CD4-positive, alpha-beta memory T cell (primary cell): Measurements from ENCODE around the gene DRC1. TPM values are rescaled to one million over a fixed set of nuclear protein-coding genes. Genes with fewer than 3 reads are reported as not detected.

Experiments
- CTCF ChIA-PET: fragments of 350-600 bp; sonication (Branson Sonifier 250); formaldehyde crosslinking; loops from one replicate; lab custom pipeline; 2021; ENCODE audit warnings: inconsistent platforms; ENCODE audit not compliant: partially characterized antibody; lab: Charles Lee
- POLR2A ChIA-PET: fragments of 350-600 bp; sonication (Branson Sonifier 250); formaldehyde crosslinking; loops from one replicate; lab custom pipeline; 2021; ENCODE audit not compliant: partially characterized antibody; lab: Charles Lee
- DNase-seq, 5 donors: peaks; one replicate each; pipeline versions ENCODE4 v3.0.0 to v3.0.0-alpha.2; 2020 to 2022; ENCODE audit warnings: mixed read lengths in 1 of 5
- H3K27ac ChIP-seq: one replicate; pipeline ENCODE4 v1.7.0; 2013; ENCODE audit warnings: low read depth, low read length
- H3K27me3 ChIP-seq: 2 replicates; pipeline ENCODE4 v1.7.0; 2013; ENCODE audit warnings: mild to moderate bottlenecking, low read length, moderate library complexity; ENCODE audit not compliant: insufficient read depth
- H3K36me3 ChIP-seq: 2 replicates; pipeline ENCODE4 v1.7.0; 2013; ENCODE audit warnings: mild to moderate bottlenecking, low read length, moderate library complexity; ENCODE audit not compliant: insufficient read depth
- H3K4me1 ChIP-seq: 2 replicates; pipeline ENCODE4 v1.7.0; 2013; ENCODE audit warnings: mild to moderate bottlenecking, low read length, moderate library complexity; ENCODE audit not compliant: insufficient read depth
- H3K4me3 ChIP-seq, 2 donors: one replicate each; pipeline ENCODE4 v1.7.0; 2013; ENCODE audit warnings: low read length in 2 of 2, mild to moderate bottlenecking in 1 of 2
- H3K9me3 ChIP-seq, 2 donors: one replicate each; pipeline ENCODE4 v1.7.0; 2013; ENCODE audit warnings: low read length in 2 of 2, control low read depth in 1 of 2; ENCODE audit not compliant: control insufficient read depth in 1 of 2
- H3K27ac Mint-ChIP-seq, 7 donors: one replicate each; pipeline ENCODE4 v1.8.0; 2020 to 2021; ENCODE audit warnings: mixed read lengths in 7 of 7, mild to moderate bottlenecking in 6 of 7, inconsistent platforms in 3 of 7, moderate library complexity in 3 of 7
- H3K27me3 Mint-ChIP-seq, 2 donors: one replicate each; pipeline ENCODE4 v1.8.0; 2020 to 2021; ENCODE audit warnings: mixed read lengths in 2 of 2
- H3K36me3 Mint-ChIP-seq, 2 donors: one replicate each; pipeline ENCODE4 v1.8.0; 2020 to 2021; ENCODE audit warnings: mixed read lengths in 2 of 2, inconsistent platforms in 1 of 2, mild to moderate bottlenecking in 1 of 2
- H3K4me1 Mint-ChIP-seq, 4 donors: one replicate each; pipeline ENCODE4 v1.8.0; 2020 to 2021; ENCODE audit warnings: mixed read lengths in 4 of 4, mild to moderate bottlenecking in 1 of 4
- H3K4me3 Mint-ChIP-seq, 8 donors: one replicate each; pipeline ENCODE4 v1.8.0; 2020 to 2021; ENCODE audit warnings: mixed read lengths in 8 of 8, mild to moderate bottlenecking in 7 of 8, moderate library complexity in 6 of 8, inconsistent platforms in 3 of 8
- H3K9me3 Mint-ChIP-seq, 8 donors: one replicate each; pipeline ENCODE4 v1.8.0; 2020 to 2021; ENCODE audit warnings: mixed read lengths in 8 of 8, mild to moderate bottlenecking in 5 of 8, inconsistent platforms in 3 of 8, moderate library complexity in 1 of 8
- intact Hi-C: fragments of 100-400 bp; cut with micrococcal nuclease; formaldehyde crosslinking; loops from one replicate; pipeline ENCODE4 v1.15.1; 2023
- polyA plus RNA-seq, 2 donors: library from polyadenylated mRNA; unstranded; fragments of 300-500 nt; fragmentation: Illumina TruSeq; gene quantifications; one replicate each; pipeline ENCODE4 v1.2.3, GENCODE V29; 2021
- total RNA-seq, 2 experiments: library from RNA; stranded (reverse); gene quantifications; one replicate each; pipeline ENCODE4 v1.2.3, GENCODE V29; 2021

Gene DRC1
- total and polyA plus RNA-seq, 4 experiments from 2014 or later, result not detected

DNA sequence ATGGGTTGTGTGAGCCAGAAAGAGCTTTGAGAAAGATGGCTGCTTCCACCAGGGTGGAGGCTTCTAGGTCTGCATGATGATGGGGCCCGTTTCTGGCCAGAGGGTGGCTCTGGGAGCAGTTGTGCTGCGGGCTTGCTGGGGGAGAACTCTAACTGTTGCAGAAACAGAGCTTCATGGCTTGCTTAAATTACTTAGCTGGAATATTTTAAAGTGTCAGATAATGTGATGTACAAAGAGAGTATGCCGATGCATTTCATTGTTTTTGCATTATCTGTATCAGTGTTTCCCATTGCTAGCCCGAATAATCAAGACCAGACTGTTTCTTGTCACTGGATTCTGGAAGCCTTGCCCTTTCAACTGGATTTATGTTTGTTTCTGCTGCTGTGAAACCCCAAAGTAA lies 6.3 kb upstream of the DRC1 start:
- H3K9me3 ChIP-seq, result no peaks in the 10 kb centered on the region
- ChIA-PET CTCF (no interaction called here), POLR2A (no interaction called here)
- intact Hi-C loops, result no loop called here
- Mint-ChIP-seq H3K27ac (no peak overlapping the region), H3K27me3 (no peaks in the 10 kb centered on the region), H3K36me3 (peaks cover 8 to 30% of the 10 kb centered on the region in 2 donors), H3K4me3 (no peak overlapping the region), H3K9me3 (no peaks in the 10 kb centered on the region), H3K4me1 (peaks cover 3 to 17% (median 8%) of the 10 kb centered on the region in 4 donors)
- H3K4me3 ChIP-seq, result no peak overlapping the region
- H3K4me1 ChIP-seq, result no peaks in the 10 kb centered on the region
- H3K27me3 ChIP-seq, result no peaks in the 10 kb centered on the region
- DNase-seq, result no peak
- no peak overlapping the region for H3K27ac ChIP-seq
- H3K36me3 ChIP-seq, result no peaks in the 10 kb centered on the region

DNA sequence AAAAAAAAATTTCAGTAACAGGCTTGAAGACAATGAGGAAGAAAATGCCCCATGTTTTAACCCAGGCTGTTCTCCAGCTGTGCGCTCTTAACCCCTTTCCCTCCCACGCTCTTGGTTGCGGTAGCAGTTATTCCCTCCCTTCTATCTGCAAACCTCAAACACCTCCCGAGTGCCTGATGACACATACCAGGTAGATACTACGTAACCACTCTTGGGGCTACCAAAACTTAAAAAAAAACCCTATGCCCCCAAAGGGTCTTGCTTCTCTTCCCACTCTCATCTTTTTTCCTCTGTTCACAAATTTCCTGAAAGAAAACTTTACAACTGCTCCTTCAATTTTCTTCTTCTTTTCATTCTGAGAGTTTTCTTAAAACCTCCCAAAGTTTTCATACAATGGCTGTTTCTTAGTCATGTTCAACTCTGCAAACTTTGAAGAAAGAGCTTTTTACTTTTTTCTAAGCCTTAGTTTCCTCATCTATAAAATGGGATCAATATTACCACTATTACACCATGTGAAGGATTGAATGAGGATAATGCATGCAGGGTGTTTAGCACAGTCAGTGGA lies 4.9 kb upstream of the DRC1 start:
- H3K36me3 Mint-ChIP-seq, result peaks cover 2 to 22% of the 10 kb centered on the region in 2 donors
- CTCF ChIA-PET, result no interaction called here
- intact Hi-C loops, result no loop called here
- H3K9me3 Mint-ChIP-seq, result no peaks in the 10 kb centered on the region
- POLR2A ChIA-PET, result no interaction called here
- Histone ChIP-seq H3K36me3 (no peaks in the 10 kb centered on the region), H3K27ac (no peak overlapping the region), H3K4me1 (no peaks in the 10 kb centered on the region), H3K4me3 (no peak overlapping the region), H3K9me3 (no peaks in the 10 kb centered on the region), H3K27me3 (no peaks in the 10 kb centered on the region)
- peaks cover 2 to 3% of the 10 kb centered on the region in 2 donors for H3K27me3 Mint-ChIP-seq
- peak overlapping the region in 1 of 8 donors; percentile 18 for H3K4me3 Mint-ChIP-seq
- peak in 2 of 5 donors; percentile 3 to 5 for DNase-seq
- H3K4me1 Mint-ChIP-seq, result peaks cover 3 to 21% (median 8%) of the 10 kb centered on the region in 4 donors
- peak overlapping the region in 3 of 7 donors; percentile 19 to 68 (median 43) for H3K27ac Mint-ChIP-seq

DNA sequence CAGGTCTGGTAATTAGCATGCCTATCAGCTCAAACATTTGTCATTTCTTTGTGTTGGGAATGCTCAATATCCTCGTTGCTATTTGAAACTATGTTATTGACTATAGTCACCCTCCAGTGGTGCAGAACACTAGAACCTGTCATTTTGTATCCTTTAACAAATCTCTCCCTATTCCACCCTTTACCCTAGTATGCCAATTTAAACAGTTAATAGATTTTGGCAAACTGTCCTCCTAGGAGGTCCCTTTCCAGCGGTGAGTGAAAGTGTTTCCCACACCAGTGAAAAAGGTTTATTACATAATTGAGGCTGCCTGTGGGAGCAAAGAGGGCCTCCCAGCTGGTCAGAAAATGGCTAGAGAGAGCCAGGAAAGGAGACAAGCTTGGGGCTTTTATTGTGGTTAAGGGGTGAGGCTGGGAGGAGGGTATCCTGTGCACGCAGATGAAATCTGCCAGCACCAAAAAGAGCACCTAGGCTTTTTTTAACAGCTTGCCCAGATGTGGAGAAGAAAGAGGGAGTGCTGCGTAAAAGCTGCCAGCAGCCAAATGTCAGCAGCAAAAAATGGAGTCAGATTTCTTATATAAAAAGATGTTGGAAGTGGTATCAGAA lies 1.8 kb upstream of the DRC1 start:
- Mint-ChIP-seq H3K4me3 (no peak overlapping the region), H3K4me1 (peaks cover 3 to 21% (median 7%) of the 10 kb centered on the region in 4 donors), H3K27me3 (peaks cover 6 to 12% of the 10 kb centered on the region in 2 donors), H3K9me3 (no peaks in the 10 kb centered on the region), H3K36me3 (peaks cover 2 to 7% of the 10 kb centered on the region in 2 donors), H3K27ac (no peak overlapping the region)
- no peak overlapping the region for H3K4me3 ChIP-seq
- no peak for DNase-seq
- ChIA-PET CTCF (no interaction called here), POLR2A (interaction anchor here (0.6 kb wide), 1 partner anchor 449 kb away, joined by 3 read pairs; no protein-coding TSS in a partner anchor)
- intact Hi-C loops, result no loop called here
- H3K4me1 ChIP-seq, result no peaks in the 10 kb centered on the region
- H3K27ac ChIP-seq, result no peak overlapping the region
- peaks cover 7% of the 10 kb centered on the region for H3K27me3 ChIP-seq
- H3K9me3 ChIP-seq, result no peaks in the 10 kb centered on the region
- H3K36me3 ChIP-seq, result no peaks in the 10 kb centered on the region

DNA sequence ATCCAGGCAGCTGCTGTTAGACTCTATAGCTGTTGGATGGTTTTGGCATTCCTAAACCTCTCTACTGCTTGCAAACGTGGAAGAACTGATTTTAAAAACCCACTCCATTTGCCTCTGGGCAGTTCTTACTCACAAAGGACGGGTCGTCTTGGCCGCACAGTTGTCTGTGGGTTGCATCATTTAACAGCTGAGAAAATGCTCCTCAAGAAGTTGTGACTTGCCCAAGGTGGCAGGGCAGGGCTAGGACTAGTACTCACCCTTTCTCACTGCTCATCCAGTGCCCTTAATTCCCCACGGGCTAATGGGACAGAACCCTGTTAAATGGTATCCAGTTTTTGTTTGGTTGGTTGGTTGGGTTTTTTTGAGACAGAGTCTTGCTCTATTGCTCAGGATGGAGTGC lies 997 bp upstream of the DRC1 start:
- peaks cover 6 to 12% of the 10 kb centered on the region in 2 donors for H3K27me3 Mint-ChIP-seq
- ChIA-PET CTCF (no interaction called here), POLR2A (no interaction called here)
- no peaks in the 10 kb centered on the region for H3K9me3 Mint-ChIP-seq
- Histone ChIP-seq H3K27ac (no peak overlapping the region), H3K4me3 (no peak overlapping the region), H3K4me1 (no peaks in the 10 kb centered on the region), H3K27me3 (peaks cover 7% of the 10 kb centered on the region), H3K9me3 (no peaks in the 10 kb centered on the region), H3K36me3 (no peaks in the 10 kb centered on the region)
- H3K4me1 Mint-ChIP-seq, result peaks cover 3 to 21% (median 7%) of the 10 kb centered on the region in 4 donors
- H3K36me3 Mint-ChIP-seq, result peaks cover 2 to 6% of the 10 kb centered on the region in 2 donors
- DNase-seq, result no peak
- H3K27ac Mint-ChIP-seq, result no peak overlapping the region
- intact Hi-C loops, result no loop called here
- no peak overlapping the region for H3K4me3 Mint-ChIP-seq

DNA sequence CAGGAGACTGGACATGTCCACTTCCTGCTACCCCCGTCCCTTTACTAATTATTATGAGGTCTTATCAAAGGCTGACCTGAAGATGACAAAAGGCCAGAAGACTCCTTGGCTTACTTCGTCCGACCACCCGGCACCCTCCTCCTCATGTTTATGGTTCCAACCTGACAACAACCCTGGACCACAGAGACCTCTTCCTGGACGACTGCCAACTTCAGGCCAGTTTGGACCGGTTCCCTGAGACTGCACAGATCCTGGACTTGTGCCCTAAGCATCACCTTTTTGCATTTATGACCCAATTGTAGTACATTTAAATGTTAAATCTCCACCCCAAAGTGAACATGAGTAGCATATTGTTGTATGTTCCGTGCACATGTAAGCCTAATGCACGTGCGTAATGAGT lies 5.8 kb downstream of the DRC1 start:
- intact Hi-C loops, result no loop called here
- Histone ChIP-seq H3K4me1 (no peaks in the 10 kb centered on the region), H3K9me3 (no peaks in the 10 kb centered on the region), H3K27me3 (peaks cover 3% of the 10 kb centered on the region), H3K36me3 (no peaks in the 10 kb centered on the region), H3K27ac (no peak overlapping the region), H3K4me3 (no peak overlapping the region)
- no peak for DNase-seq
- POLR2A ChIA-PET, result no interaction called here
- CTCF ChIA-PET, result no interaction called here
- Mint-ChIP-seq H3K9me3 (no peaks in the 10 kb centered on the region), H3K27me3 (peaks cover 14 to 16% of the 10 kb centered on the region in 2 donors), H3K27ac (no peak overlapping the region), H3K4me1 (peaks cover 0 to 8% (median 7%) of the 10 kb centered on the region in 4 donors), H3K4me3 (no peak overlapping the region), H3K36me3 (no peaks in the 10 kb centered on the region)

DNA sequence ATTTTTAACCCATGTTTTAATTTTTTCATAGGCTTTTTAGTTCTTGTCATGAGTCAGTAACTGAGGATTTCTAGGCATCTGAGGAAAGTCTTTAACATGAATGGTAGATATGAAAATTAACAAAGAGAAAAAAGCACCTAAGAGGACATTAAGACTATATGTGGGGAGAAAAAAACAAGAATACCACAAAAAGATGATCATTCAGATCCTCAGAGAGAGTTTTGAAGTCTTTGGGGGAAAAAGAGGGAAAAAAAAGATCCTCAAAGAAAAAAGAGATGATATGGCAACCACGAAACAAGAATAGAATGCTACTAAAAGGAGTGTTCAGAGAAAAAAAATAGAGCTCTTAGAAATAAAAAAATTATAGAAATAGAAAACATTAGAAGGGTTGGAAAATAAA lies 8.1 kb downstream of the DRC1 start:
- ChIA-PET POLR2A (no interaction called here), CTCF (no interaction called here)
- no peak overlapping the region for H3K4me3 ChIP-seq
- H3K36me3 Mint-ChIP-seq, result no peaks in the 10 kb centered on the region
- H3K27me3 ChIP-seq, result no peaks in the 10 kb centered on the region
- H3K27ac Mint-ChIP-seq, result no peak overlapping the region
- H3K36me3 ChIP-seq, result no peaks in the 10 kb centered on the region
- H3K9me3 ChIP-seq, result no peaks in the 10 kb centered on the region
- no peak overlapping the region for H3K4me3 Mint-ChIP-seq
- H3K27me3 Mint-ChIP-seq, result peaks cover 8 to 11% of the 10 kb centered on the region in 2 donors
- H3K4me1 Mint-ChIP-seq, result peaks cover 0 to 8% (median 7%) of the 10 kb centered on the region in 4 donors
- DNase-seq, result no peak
- no peaks in the 10 kb centered on the region for H3K9me3 Mint-ChIP-seq
- H3K4me1 ChIP-seq, result no peaks in the 10 kb centered on the region
- intact Hi-C loops, result no loop called here
- no peak overlapping the region for H3K27ac ChIP-seq

DNA sequence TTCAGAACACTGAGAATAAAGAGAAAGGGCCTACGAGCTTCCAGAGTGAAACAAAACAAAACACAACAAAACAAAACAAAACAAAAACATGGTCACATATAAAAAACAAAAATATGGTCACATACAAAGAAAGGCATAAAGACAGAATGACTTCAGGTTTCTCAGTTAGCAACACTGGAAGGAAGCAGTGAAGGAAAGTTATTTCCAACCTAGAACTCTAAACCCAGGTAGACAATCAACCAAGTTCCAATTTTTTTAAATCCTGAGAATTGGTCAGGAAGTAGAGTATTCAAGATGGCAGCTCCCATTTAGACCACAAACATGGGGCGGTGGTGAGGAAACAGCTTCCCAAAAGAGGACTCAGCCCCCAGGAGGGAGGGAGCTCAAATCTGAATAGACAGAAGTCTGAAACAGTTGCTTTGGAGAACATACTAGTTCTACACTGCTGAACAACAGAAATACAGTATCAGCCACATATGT lies 9.1 kb downstream of the DRC1 start:
- H3K4me1 Mint-ChIP-seq, result peaks cover 0 to 8% (median 7%) of the 10 kb centered on the region in 4 donors
- no peak overlapping the region for H3K4me3 ChIP-seq
- no peaks in the 10 kb centered on the region for H3K9me3 ChIP-seq
- H3K27me3 Mint-ChIP-seq, result peaks cover 8 to 11% of the 10 kb centered on the region in 2 donors
- no peaks in the 10 kb centered on the region for H3K27me3 ChIP-seq
- no peaks in the 10 kb centered on the region for H3K4me1 ChIP-seq
- H3K27ac Mint-ChIP-seq, result no peak overlapping the region
- DNase-seq, result no peak
- no peak overlapping the region for H3K27ac ChIP-seq
- peak overlapping the region in 1 of 8 donors; percentile 11 for H3K4me3 Mint-ChIP-seq
- CTCF ChIA-PET, result no interaction called here
- POLR2A ChIA-PET, result no interaction called here
- no peaks in the 10 kb centered on the region for H3K36me3 ChIP-seq
- no peaks in the 10 kb centered on the region for H3K9me3 Mint-ChIP-seq
- intact Hi-C loops, result no loop called here
- no peaks in the 10 kb centered on the region for H3K36me3 Mint-ChIP-seq
